Activated T-cell treated with anti-CD3 and anti-CD28 coated beads for 24 hours (primary cell): ENCODE measurements around the gene ZC3H8.

ENCODE experiments used
- DNase-seq: peaks from one replicate; pipeline ENCODE4 v3.0.0-alpha.2; 2020; ENCODE audit warnings: low read depth

Gene ZC3H8

DNA sequence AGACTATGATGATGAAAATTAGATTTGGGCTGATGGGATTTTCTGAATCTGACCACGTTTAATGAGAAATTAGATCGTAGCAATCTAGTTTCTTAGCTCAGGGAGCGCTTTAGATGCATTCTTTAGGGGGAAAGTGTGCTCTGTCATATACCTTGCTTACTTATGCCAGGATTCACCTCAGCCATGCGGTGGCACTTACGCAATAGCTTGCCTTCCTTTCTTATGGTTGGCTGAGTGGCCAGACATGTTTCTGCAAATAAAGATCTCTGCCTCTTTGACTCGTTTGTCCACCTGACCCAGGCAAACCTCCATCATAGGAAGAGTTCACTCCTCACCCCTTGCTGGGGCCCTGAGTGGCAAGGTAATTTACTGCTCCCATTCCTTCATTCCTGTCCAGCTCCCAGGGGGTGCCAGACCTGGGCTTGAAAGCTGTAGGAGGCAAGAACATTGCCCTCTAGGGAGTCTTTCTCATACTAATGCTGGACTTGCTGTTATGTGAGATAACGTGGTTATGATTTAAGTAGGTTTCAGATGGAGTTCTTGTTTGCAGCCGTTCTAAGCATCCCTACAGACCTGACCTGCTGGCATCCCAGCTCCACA is 59.6 kb downstream of the ZC3H8 start:
- DNase-seq, result no peak

DNA sequence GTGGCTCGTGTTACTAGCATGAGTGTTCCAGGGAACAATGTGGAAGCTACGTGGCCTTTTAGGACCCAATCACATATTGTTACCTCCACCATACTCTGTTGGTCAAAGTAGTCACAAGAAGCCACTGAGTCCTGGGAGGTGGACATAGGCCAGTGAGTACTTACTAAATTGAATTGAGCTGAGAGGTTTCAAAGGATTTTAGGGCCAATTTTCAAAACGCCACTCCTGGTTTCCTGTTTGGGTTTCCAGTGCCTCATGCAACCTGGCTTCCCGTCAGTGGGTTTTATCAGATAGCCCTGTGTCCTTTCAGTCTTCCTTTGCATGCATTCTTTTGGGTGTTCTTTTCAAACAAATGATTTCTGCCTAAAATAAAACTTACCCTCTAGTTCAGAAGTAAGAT is 60.4 kb downstream of the ZC3H8 start:
- no peak for DNase-seq

GRCh38 chr2:112194028-112194427 is 60.8 kb downstream of the ZC3H8 start:
- no peak for DNase-seq

DNA sequence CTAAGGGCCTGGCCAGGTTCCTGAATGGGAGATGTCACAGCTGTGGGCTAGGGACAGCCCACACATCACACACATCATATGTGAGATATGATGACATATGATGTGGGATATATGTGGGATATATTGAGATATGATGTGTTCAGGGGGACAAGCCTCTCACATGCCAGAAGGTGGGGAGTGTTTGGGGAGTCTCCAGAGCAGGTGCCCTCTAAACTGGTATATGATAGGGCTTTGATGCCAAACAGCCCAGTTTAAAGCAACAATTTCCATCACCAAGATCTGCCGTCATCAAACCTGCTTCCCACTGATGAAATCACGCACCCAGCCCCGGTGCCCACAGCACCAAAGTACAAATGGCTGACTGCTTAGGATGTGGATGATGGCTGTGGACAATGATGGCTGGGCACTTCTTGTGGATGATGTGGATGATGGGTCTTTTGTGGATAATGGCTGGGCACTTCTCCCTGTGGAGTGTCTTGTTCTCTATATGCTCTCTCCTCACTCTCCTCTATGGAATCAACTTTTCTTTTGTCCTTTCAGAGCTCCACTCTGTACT is 65.8 kb downstream of the ZC3H8 start:
- DNase-seq, result no peak

DNA sequence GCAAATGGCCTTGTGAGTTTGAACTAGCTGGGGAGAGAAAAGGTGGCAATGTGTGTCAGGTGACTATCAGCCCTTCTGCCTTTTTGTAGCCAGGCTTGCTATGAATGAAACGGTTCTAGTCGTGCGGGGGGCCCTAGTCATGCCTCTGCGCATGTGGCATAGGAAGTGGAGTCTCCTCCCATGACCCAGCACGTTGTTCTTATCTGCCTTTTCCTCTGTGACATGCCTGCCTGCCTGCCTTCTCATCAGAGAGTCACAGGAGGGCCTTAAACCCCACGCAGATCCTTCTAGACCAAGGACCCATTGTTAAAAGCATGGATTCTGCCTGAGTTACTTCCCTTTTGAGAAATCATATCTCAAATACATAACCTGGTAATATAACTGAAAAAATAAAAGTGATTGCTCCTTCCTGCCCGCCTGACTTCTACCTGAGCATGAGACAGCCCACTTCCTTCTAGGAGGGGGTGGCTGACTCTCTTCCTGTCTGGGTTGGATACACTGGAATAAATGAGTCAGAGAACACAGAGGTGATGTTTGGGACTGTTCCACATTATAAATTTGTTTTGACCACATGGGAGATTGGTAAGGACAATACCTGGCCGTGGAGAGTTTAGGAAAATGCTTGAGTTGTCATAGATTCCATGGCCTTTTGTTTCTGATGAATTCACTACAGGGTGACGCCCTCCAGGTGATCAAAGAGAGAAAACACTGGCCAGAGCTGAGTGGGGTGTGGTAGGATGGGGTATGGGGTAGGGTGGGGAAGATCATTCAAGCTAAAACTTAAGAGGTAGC is 66.8 kb downstream of the ZC3H8 start:
- peak; percentile 73 for DNase-seq

GRCh38 chr2:112187046-112187715 is 67.7 kb downstream of the ZC3H8 start:
- DNase-seq, result no peak

DNA sequence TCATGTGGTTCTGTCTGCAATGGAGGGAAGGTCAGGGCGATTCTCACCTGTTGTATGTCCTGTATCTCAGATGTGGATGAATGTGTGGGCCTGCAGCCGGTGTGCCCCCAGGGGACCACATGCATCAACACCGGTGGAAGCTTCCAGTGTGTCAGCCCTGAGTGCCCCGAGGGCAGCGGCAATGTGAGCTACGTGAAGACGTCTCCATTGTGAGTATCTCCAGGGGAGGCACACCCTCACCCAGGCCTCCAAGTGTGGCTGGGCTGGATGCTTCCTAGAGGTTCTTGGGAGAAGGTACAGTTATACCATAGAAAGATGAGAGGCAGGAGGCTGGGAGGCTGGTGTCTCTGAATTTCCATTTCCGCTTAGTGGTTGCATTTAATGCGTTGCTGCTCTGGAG is 69.7 kb downstream of the ZC3H8 start:
- DNase-seq, result no peak

- no peak for DNase-seq
Measured at GRCh38 chr2:112184121-112184520, 70.7 kb downstream of the ZC3H8 start.

DNA sequence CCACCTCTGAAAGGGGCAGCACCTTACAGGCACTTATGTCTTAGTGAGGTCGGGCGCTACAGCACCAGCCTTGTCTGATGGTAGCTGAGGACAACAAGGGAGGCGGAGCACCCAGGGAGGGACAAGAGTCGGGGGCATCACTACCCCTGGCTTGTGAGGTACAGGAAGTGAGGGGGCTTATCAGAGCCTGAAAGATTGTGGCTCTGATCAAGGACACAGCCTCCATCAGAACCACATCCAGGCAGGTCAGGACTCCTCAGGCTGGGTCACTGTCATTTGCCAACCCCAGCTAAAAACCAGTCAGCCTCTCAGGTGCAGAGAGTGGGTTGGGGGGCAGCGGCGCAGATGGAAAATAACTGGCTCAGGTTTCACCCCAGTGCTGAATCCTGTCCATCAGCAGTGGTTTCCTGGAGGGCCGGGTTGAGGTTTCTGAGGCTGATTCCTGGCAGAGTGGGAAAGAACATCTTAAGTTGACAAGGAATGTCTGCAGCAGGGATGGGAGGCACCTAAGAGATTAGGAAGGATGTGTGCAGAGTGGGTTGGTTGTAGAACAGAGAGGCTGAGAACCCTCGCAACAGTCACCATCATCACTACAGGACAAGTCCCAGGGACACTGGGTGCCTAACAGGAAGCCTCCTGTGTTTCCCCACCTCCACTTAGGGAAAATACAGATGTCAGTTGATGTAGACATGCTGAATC is 71.4 kb downstream of the ZC3H8 start:
- DNase-seq, result no peak

DNA sequence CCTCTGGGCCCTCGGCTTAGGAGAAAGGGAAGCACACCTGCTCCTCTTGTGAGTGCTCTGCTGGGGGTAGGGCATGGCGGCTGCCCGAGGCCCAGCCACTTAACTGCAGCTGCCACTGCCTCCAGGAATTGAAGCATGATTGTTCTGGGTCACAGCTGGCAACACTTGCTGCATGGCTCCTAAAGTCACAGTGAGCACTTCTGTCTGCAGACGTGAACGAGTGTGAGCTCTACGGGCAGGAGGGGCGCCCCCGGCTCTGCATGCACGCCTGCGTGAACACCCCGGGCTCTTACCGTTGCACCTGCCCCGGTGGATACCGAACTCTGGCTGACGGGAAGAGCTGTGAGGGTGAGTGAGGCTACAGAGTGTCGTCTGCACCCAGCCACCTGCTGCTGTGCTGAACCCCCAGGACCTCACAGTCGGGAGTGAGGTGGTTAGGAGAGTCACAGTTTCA is 72.2 kb downstream of the ZC3H8 start:
- peak; percentile 26 for DNase-seq

DNA sequence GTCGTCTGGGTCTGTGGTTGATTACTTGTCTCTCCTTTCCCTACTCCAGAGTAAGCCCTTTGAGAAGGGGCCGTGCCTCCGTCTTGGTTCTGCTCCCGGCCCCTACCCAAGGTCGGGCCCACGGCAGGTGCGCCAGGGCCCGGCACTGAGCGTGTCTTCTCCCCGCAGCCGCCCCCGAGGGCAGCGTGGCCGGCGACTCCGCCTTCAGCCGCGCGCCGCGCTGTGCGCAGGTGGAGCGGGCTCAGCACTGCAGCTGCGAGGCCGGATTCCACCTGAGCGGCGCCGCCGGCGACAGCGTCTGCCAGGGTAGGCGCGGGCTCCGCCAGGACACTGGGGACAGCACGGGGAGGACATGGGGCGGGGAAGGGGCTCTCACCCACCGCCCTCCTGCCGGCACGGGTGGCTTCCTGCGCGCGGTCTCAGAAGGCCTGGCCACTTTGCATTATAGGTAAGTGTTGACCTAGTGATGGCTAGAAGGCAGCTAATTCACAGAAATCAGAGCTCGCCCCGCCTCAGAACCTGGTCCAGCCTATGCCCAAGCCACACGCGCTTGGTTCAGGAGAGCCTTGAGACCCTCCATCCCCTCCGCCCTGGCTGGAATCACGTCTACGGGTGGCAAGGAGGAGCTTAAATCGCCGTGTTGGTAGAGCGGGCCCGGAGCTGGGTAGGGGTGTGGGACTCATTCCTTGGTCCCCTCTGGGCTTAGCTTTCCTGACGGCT is 73.1 kb downstream of the ZC3H8 start:
- peak; percentile 42 for DNase-seq

DNA sequence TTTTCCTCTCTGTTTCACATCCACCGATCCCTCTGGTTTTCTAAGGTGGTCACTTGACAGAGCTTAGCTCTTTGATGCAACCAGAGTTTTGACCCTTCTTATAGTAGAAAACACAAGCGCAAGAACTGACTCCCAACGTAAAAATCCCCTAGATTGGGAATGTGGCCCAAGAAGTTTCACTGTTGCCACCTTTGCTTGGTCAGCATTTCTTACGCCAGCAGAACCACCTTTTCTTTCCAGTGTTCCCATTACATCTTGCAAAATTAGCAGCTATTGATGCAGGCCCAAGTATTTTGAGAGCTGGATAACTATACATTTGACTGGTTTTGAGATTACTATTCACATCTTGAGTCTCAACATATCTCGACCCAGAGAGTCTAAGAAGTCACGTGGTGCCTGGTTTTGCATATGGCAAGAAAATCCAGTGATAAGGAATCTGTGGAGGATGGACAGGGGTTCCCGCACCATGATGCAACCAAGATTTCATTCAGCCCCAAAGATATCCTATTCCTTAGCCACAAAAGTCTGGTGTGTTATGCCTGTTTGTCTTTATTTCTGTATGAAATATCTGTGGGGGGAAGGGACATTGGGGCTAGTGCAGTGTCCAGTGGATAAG is 78.8 kb downstream of the ZC3H8 start:
- no peak for DNase-seq

DNA sequence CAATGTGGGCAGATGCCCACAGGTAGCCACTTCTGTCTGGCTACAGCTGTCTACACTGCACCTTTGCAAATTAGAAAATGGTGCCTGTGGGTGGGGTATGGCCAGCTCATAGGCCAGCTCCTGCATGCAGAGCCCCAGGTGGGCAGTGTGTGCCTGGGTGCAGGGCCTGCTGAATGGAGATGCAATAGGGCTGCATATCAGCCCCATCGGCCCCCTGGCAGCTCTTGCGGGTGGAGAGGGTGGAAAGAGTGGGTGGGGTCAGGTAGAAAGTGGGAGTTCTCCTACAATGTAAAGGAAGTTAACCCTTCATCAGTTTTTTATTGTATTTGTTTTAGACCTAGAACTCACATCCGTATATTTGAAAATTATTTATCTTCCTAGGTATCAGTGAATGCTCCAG is 79.5 kb downstream of the ZC3H8 start:
- DNase-seq, result no peak

GRCh38 chr2:112174383-112174782 is 80.5 kb downstream of the ZC3H8 start:
- no peak for DNase-seq

- DNase-seq, result no peak
Measured at GRCh38 chr2:112173646-112174319, 81.1 kb downstream of the ZC3H8 start.

DNA sequence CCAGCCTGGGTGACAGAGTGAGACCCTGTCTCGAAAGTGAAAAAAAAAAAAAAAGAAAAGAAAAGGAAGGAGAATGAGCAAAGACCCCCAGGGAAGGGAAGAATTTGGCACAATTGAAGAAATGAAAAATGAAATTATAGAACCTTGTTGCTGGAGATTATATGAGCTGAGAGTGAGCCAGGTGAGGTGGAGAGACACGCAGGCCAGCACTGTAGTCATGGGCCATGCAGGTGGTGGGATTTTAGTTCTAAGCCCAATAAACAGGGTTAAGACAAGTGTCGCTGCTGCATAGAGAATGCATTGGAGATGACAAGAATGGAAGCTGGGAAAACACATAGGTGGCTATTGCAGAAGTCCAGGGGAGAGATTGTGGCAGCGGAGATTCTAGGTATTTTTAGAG is 84.3 kb downstream of the ZC3H8 start:
- DNase-seq, result no peak

GRCh38 chr2:112168422-112169124 is 86.3 kb downstream of the ZC3H8 start:
- DNase-seq, result no peak

GRCh38 chr2:112166806-112167499 is 87.9 kb downstream of the ZC3H8 start:
- DNase-seq, result no peak

DNA sequence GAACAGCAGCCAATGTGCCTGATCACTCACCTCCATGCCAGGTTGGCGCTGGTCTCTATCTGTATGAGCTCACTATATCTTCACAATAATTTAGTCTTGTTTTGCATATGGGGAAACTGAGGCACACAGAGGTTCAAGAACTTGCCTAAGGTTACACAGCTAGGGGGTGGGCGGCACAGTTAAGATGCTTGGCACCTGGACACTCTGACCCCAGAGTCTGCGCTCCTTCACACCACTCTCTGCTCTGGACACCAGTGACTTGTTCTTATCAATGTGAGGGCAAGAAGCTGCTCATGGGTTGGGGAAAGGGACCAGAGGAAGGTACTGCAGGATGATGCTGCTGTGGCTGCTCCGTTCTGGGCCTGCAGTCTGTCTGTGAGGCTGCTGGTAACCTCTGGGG is 89.5 kb downstream of the ZC3H8 start:
- no peak for DNase-seq
